NCI-H187 (cell line): ENCODE measurements around the gene PRMT7.

Experiments
- DNase-seq, 2 experiments: peaks; one replicate each; lab custom pipeline; 2025; lab: John Stamatoyannopoulos, UW

The PRMT7 gene

DNA sequence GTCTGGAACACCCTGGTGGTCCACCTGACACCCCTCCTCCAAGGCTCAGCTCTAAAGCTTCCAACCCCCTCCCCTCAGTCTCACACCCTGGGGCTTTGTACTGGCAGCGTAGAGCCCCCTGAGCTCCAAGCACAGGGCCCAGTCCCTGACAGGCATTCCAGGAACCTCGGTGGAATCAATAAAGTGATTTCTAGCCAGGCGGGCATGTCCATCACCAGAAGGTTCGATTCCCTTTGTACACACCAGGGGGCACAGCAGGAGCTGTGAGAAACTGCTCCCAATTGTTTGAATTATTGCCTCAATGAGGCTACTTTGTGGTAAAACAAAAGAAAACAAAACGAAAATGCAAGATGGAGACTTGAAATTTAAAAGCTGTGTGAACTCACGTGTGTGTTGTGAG is 85.7 kb downstream of the PRMT7 start:
- no peak for DNase-seq

DNA sequence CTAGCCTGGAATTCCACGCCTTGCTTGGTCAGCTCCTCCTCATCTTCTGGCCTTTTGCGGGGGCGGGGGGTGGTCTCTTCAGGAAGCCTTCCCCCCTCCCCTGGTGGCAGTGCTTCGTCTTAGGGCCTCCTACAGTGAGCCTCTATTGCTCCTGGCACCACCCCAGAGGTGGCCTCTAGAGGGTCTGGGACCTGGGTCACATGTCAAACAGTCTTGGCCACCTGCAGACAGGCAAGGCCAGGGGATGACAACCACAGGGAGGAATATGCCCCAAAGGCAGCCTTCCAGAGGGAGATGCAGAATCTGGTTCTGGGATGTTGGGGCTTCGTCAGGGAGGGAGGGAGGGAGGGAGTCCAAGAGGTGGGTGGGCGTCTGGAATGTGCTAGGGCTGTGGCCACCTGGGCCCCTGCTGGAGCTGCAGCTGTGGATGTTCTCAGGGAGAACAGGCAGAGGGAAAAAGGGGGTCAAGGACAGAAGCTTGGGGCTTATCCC is 86.9 kb downstream of the PRMT7 start:
- no peak for DNase-seq

DNA sequence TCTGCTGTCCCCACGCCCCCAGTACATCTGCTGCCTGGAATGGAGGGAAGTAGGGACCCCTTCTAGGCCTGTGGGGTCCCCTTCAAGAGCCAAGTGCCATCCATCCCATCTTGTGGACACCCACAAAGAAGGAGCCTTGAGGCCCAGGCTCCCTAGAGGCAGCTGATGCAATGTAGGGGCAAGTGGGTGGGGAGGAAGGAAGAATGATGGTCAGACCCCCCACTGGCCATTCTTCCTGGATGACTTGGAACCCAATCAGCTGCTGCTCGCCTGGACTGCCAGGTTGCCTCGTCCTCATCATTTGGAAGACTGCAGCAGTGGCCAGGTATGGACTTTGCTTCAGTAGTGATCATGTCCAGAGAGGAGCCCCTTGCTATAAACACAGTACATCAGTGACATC is 88.6 kb downstream of the PRMT7 start:
- no peak for DNase-seq

- no peak for DNase-seq
Observed at GRCh38 chr16:68400083-68400923, 89.5 kb downstream of the PRMT7 start.

- no peak for DNase-seq
Observed at GRCh38 chr16:68400924-68401460, 90.2 kb downstream of the PRMT7 start.

DNA sequence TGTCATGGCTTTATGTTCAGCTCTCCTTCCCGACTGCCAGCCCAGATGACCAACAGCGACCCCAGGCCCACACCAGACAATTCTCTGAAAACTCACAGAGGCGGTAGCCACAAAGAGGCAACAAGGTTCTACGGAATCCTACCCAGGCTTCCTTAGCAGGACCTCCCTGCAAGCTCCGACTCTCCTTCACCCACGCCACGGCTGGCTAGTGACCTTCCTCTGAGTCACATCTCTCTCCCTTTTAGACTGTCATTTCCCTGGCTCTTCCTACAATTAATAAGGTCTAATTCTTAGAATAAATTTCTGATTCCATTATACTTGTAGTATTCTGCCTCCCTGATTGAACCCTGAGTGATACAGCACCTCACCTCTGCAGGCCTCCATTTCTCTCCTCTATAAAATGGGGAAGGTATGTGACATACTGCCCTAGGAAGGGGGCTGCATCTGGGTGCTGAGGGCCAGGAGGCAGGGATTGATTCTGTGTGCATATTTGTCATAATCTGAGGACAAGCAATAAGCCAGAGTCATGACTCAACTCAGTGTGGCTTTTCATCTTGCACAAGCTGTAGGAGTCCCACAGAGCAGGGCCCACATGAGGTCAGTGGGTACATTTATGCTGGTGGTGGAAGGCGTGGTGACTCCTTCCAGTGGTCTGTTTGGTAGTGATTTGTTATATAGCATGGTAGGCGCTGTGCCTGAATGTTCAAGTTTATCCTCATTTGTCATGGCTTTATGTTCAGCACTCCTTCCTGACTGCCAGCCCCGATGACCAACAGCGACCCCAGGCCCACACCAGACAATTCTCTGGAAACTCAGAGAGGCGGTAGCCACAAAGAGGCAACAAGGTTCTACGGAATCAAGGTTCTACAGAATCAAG is 91.3 kb downstream of the PRMT7 start:
- DNase-seq, result no peak

DNA sequence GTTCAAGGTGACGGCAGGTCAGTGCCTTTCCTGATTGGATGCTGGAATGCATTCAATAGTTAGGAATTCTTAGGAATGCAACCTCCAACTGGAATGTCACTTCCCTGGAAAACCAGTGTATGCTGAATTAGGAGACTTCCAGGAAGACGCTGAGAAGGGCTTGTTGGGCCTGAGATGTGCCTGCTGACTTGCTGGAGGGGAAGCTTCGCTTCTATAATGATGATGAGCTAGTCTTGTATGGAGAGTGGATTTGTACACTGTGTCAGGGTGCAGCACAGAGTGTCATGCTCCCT is 91.9 kb downstream of the PRMT7 start:
- DNase-seq, result no peak

DNA sequence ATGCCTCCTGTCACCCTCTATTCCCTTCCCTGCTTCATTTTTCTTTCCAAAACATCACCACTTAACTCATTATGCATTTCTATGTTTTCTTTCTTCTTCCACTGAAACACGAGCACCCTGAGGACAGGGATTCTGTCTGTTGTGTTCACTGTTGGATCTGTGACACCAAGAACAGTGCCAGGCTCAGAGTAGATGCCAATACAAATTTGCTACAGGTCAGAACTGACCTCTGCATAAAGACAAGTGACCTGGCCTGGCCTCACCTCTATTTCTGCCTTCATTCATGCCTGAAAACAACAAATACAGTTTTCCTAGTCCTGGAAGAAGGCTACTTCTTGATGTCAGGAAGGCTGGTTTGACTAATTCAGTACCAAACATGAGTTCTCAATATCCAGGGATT is 92.4 kb downstream of the PRMT7 start:
- DNase-seq, result no peak

DNA sequence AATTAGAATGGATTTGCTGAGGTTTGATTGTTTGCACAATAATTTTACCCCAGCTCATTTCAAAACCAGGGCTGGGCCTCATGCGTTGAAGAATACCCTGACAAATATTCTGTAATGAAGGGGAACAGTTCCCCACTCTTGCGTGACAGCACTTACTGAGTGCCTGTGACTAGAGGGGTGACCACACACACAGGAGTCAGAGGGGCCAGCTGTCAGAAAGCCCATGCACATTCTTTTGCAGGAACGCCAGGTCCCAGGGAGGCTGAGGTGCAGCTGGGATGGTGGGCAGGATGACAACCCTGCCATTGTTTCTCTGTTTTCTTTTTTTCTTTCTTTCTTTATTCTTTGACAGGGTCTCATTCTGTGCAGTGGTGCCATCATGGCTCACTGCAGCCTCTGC is 92.9 kb downstream of the PRMT7 start:
- no peak for DNase-seq

GRCh38 chr16:68404736-68405345 is 94.0 kb downstream of the PRMT7 start:
- DNase-seq, result no peak

DNA sequence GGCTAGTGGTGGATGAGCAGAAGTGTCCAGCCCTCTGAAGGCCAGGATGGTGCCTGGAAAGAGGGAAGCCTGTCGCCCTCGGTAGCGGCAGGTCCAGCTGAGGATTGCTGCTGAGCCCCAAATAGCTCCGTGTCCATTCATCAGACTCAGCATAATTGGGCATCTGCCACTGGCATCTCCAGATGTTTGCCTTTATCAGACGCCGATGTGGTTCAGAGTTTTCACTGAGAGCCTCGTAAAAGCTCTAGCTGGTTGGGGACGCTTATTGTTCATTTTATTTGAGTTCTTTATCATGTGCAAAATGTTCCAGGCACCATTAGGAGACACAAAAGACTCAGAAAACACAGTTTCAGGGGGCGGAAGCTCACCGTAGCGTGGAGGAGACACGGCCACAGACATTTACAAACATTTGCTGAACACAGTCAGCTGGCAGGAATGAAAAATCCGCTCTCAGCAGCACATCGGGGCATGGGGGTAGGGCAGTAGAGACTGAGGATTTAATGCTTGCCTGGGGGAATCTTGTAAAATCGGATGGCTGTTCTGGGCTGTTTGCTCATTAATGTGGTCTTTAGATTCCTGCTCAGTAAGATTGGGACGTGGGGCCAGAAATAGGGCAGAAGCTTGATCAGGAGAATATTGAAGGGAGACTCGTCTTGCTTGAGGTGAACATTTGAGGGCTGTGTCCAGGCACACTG is 95.8 kb downstream of the PRMT7 start:
- DNase-seq, result peak in 1 of 2 experiments; percentile 24
